Activated naive CD4-positive, alpha-beta T cell treated with Interleukin-2 at 50 U/mL for 16 hours (primary cell): ENCODE data around the gene ZFP36L1.
A peak's percentile ranks its signal among the peaks of the same experiment; 100 is the strongest.
"Not testable (repeated sequence)": the region's sequence is repeated elsewhere in the genome, so short reads cannot be mapped to it uniquely, and the experiment has no call there.

ENCODE experiments used
- DNase-seq: peaks from one replicate; pipeline ENCODE4 v3.0.0-alpha.2; 2020

ZFP36L1 gene

GRCh38 chr14:68782091-68782981 is 10.5 kb downstream of the ZFP36L1 start:
- DNase-seq: peak; percentile 65

GRCh38 chr14:68781161-68782021 is 11.5 kb downstream of the ZFP36L1 start:
- peak; percentile 60 for DNase-seq

- DNase-seq: peak; percentile 27
These were observed 12.3 kb downstream of the ZFP36L1 start for GRCh38 chr14:68780358-68781160.

- DNase-seq: peak; percentile 59
These were observed 13.0 kb downstream of the ZFP36L1 start for GRCh38 chr14:68779761-68780323.

GRCh38 chr14:68777644-68778043 is 15.2 kb downstream of the ZFP36L1 start:
- no peak for DNase-seq

GRCh38 chr14:68775614-68776126 is 17.2 kb downstream of the ZFP36L1 start:
- no peak for DNase-seq

GRCh38 chr14:68774771-68775613 is 17.9 kb downstream of the ZFP36L1 start:
- DNase-seq: no peak

- DNase-seq: no peak
These were observed 20.0 kb downstream of the ZFP36L1 start for GRCh38 chr14:68772761-68773381.

GRCh38 chr14:68771631-68772030 is 21.2 kb downstream of the ZFP36L1 start:
- DNase-seq: no peak

GRCh38 chr14:68770553-68771286 is 22.1 kb downstream of the ZFP36L1 start:
- DNase-seq: no peak

GRCh38 chr14:68770051-68770450 is 22.8 kb downstream of the ZFP36L1 start:
- DNase-seq: no peak

GRCh38 chr14:68768316-68768715 is 24.6 kb downstream of the ZFP36L1 start:
- DNase-seq: no peak

GRCh38 chr14:68767248-68767645 is 25.6 kb downstream of the ZFP36L1 start:
- no peak for DNase-seq

- DNase-seq: no peak
These were observed 26.3 kb downstream of the ZFP36L1 start for GRCh38 chr14:68766299-68767247.

GRCh38 chr14:68763843-68764242 is 29.0 kb downstream of the ZFP36L1 start:
- not testable (repeated sequence) for DNase-seq

- no peak for DNase-seq
These were observed 29.7 kb downstream of the ZFP36L1 start for GRCh38 chr14:68762953-68763764.

- DNase-seq: no peak
These were observed 31.5 kb downstream of the ZFP36L1 start for GRCh38 chr14:68761391-68761790.

- no peak for DNase-seq
These were observed 32.1 kb downstream of the ZFP36L1 start for GRCh38 chr14:68760761-68761160.
